Stomach (tissue), 4 donors: Measurements from ENCODE around the gene CFAP74.

Experiments used
- POLR2A ChIP-seq, 4 donors: fragments of 450-650 bp; IDR thresholded peaks; one replicate each; pipeline ENCODE4 v1.6.1; 2016; ENCODE audit warnings: antibody characterized with exemption in 4 of 4, control low read depth in 2 of 4, mild to moderate bottlenecking in 1 of 4, moderate library complexity in 1 of 4
- TF ChIP-seq, protein P1 (sequence below), 7 experiments: fragments of 450-650 bp in 4 of 7; fragments of 200-600 bp in 3 of 7; sonication (generic) in 3 of 7; IDR thresholded peaks; one replicate each; pipeline ENCODE4 v1.5.1; 2016 to 2019; ENCODE audit warnings: antibody characterized with exemption in 7 of 7, control low read depth in 2 of 7, mild to moderate bottlenecking in 1 of 7

DNA sequence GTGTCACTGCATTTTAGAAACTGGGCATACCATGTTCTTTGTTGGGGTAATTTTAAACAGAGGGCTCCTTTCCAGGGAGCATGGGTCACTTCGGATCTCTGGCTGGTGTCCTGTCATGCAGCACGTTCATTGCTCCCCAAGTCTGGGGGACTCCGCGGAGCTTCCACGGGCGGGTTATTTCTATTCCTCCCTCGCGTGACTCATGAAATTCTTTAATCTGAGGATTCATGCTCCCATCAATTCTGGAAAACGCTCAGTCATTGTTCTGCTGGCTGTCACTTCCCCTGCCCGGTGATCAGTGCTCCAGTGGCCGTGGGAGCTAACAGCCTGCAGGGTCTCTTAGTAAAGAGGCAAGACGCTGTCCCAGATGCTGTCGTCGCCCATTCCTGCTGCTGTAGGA is 28.1 kb downstream of the CFAP74 start:
- TF ChIP-seq, protein P1, sequence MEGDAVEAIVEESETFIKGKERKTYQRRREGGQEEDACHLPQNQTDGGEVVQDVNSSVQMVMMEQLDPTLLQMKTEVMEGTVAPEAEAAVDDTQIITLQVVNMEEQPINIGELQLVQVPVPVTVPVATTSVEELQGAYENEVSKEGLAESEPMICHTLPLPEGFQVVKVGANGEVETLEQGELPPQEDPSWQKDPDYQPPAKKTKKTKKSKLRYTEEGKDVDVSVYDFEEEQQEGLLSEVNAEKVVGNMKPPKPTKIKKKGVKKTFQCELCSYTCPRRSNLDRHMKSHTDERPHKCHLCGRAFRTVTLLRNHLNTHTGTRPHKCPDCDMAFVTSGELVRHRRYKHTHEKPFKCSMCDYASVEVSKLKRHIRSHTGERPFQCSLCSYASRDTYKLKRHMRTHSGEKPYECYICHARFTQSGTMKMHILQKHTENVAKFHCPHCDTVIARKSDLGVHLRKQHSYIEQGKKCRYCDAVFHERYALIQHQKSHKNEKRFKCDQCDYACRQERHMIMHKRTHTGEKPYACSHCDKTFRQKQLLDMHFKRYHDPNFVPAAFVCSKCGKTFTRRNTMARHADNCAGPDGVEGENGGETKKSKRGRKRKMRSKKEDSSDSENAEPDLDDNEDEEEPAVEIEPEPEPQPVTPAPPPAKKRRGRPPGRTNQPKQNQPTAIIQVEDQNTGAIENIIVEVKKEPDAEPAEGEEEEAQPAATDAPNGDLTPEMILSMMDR (IDR thresholded peaks at IDR 0.05): no peak
- no peak for TF ChIP-seq POLR2A (IDR thresholded peaks at IDR 0.05)
